ENCODE data around the gene YIF1A.
"Not testable (repeated sequence)": the region's sequence is repeated elsewhere in the genome, so short reads cannot be mapped to it uniquely, and the experiment has no call there.

The YIF1A gene

DNA sequence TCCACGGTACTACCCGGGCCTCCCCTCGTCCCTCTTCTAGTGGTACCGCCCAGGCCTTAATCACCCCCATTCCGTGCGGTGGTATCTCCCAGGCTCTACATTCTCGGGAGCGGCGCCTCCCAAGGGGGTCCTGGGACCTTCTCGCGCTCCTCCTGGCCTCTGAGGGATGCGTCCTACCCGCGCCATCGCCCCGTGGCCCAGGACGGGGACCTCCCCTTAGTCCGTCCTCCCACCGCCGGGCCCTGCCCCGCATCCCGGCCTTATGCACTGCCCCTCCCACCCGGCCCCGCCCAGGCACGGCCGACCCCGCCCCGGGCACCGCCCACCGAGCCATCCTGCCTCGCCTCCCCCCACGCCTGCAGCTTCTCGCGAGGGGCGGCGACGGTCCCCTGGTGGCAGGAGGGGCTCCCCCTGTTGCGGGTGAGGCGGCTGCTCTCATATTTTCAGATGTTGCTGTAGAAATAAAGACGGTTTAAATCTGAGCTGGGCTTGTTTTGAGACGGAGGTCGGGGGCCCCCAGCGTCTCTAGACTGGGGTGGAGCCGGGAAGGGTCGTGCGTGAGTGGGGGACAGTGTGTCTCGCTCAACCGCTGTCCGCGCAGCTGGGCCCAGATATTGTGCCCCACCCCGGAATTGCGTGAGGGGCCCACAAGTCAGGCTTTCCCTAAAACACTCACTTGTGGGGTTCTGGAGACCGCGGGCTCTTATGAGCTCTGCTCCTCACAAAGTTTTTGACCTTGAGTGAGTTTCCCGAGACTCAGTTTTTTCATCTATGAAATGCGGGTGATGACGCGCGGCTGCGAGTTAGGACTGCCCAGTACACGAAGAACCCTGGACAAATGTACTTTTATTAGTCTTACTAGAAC is 21.3 kb downstream of the YIF1A start:
- peak; percentile 45 for DNase-seq

GRCh38 chr11:66267039-66267378 is 21.9 kb downstream of the YIF1A start:
- no peak for DNase-seq

DNA sequence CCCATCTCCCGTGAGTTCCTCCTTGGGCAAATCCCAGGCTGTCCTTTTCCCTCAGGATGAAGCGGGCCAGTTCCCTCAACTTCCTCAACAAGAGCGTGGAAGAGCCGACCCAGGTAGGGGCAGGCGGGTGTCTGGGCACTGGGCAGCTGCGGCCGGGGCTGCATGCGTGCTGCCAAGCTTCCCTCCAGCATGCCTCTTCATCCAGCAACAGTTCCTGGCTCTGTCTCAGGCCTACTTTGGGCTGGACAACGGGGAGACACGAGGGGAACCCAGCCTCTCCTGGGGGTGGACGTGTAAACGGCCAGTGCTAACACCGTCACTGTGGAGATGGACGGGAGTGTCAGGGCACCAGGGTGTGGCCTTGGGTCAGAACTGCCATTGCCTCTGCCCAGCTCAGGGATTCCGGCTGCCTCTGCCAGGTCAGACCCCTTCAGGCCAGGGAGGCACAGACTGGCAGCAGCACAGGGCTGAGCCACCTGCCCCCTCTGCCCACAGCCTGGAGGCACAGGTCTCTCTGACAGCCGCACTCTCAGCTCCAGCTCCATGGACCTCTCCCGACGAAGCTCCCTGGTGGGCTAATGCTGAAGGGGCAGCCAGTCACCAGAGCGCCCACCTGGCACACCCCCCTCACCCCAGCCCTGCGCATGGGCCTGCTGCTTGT is 22.4 kb downstream of the YIF1A start:
- no peak for DNase-seq

DNA sequence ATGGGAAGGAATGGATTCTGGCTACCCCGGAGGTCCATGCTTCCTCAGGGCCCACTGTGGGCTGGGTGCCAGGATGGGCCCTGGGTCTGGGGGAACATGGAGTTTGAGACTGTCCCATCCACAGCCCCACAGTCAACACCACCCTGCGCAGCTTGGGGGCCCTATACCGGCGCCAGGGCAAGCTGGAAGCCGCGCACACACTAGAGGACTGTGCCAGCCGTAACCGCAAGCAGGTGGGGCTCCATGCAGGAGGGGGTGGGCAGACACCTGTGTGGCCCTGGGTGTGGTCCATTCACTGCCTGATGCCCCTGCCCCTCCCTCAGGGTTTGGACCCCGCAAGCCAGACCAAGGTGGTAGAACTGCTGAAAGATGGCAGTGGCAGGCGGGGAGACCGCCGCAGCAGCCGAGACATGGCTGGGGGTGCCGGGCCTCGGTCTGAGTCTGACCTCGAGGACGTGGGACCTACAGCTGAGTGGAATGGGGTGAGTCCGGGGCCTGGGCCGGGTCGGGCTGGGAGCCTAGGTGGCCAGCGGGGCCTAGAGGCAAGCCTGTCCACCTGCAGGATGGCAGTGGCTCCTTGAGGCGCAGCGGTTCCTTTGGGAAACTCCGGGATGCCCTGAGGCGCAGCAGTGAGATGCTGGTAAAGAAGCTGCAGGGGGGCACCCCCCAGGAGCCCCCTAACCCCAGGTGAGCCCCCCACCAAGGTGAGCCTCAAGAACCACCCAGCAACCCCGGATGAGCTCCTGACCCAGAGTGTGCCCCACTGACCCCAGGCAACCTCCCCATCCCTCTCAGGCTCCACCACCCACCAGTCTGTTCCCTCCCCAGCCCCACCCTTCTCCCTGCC is 23.2 kb downstream of the YIF1A start:
- no peak for DNase-seq

- DNase-seq = no peak
These were observed 24.0 kb downstream of the YIF1A start for GRCh38 chr11:66264914-66265313.

DNA sequence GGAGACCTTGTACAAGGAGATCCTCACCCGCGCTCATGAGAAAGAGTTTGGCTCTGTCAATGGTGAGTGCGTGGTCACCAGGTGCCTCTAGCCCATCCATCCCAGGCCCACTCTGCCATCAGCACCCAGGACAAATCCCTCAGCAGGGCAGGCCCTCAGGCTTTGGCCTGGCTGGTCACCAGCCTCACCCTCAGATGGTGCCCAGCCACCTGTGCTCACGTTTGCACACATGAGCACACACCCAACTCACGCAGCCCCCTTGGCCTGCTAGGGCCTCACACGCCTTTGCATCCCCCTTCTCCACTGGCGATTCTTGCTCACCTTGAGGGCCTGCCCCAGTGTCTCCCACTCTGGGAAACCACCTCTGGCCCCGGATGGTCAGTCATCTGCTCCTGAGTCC is 24.6 kb downstream of the YIF1A start:
- no peak for DNase-seq

- no peak for DNase-seq
These were observed 25.2 kb downstream of the YIF1A start for GRCh38 chr11:66263785-66264184.

- no peak for DNase-seq
These were observed 25.7 kb downstream of the YIF1A start for GRCh38 chr11:66263231-66263630.

DNA sequence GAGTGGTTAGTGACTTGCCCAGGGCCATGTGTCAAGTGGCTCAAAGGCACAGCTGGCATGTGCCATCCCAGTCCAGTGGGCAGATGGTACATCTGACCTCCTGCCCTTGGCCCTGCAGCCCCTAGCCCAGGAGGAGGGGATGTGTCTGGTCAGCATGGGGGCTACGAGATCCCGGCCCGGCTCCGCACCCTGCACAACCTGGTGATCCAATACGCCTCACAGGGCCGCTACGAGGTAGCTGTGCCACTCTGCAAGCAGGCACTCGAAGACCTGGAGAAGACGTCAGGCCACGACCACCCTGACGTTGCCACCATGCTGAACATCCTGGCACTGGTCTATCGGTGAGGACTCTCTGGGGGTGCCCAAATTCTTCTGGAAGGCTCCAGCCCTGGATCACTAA is 26.2 kb downstream of the YIF1A start:
- no peak for DNase-seq

- DNase-seq = no peak
These were observed 26.8 kb downstream of the YIF1A start for GRCh38 chr11:66262191-66262590.

DNA sequence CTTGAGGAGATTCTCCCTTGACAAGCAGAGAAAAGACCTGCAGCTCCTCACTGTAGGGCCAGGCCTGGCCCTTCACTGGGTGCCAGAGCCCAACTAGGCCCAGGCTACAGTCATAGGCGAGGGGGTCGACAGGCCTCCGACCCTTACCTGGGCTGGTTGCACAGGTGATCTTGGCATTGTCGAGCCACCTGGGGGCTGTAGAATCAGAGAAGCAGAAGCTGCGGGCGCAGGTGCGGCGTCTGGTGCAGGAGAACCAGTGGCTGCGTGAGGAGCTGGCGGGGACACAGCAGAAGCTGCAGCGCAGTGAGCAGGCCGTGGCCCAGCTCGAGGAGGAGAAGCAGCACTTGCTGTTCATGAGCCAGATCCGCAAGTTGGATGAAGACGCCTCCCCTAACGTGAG is 27.4 kb downstream of the YIF1A start:
- DNase-seq = no peak

GRCh38 chr11:66259956-66260355 is 29.0 kb downstream of the YIF1A start:
- DNase-seq = no peak

DNA sequence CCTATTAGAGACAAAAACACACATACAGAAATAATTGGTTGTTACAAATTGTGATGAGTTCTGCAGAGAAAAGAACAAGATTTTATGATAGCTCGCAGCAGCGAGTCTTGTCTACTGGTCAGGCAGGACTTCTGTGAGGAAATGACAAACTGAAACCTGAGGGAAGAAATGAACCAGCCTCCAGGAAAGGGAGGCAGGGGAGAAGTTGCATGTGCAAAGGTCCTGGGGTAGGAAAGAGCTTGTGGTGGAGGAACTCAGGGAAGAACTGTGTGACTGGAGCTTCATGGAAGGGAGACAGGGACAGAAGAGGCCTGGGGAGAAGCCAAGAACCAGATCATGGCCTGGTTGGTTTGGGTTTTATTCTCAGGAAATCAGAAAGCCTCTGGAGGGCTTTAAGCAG is 29.7 kb downstream of the YIF1A start:
- no peak for DNase-seq

- DNase-seq = no peak
These were observed 30.5 kb downstream of the YIF1A start for GRCh38 chr11:66258473-66258893.

- not testable (repeated sequence) for DNase-seq
These were observed 35.9 kb downstream of the YIF1A start for GRCh38 chr11:66253081-66253480.

DNA sequence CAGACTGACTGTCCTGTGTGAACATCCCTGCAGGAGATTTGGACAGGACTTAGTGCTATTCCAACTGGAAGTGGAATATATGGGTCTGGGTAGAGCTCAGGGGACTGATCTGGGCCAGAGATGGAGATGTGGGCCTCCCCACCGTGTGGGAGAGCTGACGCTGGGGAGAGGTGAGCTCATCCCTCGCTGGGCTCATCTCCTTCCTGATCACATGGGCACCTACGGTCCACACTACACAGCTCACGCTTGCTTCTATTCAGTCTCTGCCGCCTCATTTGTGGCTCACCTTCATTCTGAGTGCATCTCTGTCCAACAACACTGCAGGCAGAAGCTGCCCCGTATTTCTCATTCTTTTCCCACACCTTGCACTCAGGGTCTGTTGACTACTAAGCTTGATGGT is 37.1 kb downstream of the YIF1A start:
- no peak for DNase-seq

DNA sequence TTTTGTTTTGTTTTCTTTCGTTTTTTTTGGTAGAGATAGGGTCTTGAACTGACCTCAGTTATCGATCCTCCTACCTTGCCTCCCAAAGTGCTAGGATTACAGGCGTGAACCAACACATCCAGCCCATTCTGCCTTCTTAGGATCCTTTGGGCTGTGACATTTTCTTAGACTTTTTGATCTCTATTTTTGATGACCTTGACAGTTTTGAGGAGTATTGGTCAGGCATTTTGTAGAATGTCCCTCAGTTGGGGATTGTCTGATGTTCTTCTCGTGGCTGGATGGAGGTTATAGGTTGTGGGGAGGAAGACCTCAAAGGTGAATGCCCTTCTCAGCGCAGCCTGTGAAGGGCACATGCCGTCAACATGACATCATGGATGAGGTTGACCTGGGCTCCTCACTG is 40.0 kb downstream of the YIF1A start:
- no peak for DNase-seq

GRCh38 chr11:66247801-66248200 is 41.1 kb downstream of the YIF1A start:
- no peak for DNase-seq

GRCh38 chr11:66247295-66247694 is 41.6 kb downstream of the YIF1A start:
- no peak for DNase-seq

DNA sequence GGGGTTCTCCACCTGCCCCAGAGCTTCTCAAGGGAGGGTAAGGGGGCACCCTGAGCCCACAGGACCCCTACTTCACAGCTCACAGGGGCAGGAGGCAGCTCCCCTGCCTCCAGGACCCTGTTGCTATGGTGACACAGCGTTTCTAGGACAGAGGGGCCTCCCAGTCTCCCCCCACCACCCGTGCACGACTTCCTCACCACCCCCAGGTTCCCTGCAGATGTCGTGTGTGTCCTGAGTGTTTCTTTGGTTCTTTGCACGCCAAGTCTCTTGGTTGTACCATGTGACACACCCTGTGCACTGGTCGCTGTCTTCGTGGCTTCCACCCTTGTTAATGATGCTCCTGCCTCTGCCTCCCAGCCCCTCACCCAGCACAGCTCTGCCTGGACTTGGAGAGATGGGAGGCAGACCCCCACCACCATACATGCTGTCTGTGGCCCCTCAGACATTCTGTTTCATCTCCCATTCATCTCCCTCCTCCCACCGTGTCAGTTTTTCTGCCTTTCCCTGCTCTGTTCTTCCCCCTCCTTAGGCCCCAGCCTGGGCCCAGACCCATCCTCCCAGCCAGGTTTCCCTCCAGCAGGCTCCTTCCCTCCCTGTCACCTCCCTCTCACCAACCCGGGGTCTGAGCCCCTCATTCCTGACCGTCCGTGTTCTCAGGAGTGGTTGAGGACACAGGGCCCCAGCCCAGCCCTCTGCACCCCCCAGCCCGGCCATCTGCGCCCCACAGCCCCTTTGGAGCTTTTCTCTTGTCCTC is 45.0 kb downstream of the YIF1A start:
- DNase-seq = no peak

DNA sequence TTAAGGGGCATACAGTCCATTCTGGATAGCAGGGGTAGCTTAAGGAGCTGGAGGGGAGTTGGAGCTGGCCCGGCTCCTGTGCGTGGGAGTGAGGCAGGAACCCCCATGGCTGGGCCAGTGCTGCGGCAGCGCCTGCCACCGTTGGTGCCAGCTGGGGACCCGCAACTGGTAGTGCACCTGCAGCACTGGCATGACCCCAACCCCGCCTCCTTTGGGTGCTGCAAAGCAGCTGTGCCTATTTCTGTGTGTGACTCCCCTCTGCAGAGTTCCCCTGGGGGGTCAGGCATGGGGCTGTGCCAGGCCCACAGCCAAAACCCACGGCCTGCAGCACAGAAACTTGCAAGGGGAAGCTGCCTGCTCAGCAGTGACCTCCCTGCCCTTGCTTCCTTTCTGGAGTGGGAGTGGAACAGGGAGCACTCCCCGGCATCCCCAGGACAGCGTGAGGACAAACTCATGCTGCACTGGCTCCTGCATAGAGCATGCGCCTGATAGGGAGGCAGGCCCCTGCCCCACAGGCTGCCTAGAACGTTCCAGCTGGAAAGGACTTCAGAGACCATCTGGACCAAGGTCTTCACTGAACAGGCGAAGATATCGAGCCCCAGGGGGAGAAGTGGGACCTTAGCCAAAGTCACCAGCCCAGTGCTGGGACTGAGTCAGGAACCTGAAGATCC is 46.7 kb downstream of the YIF1A start:
- no peak for DNase-seq

DNA sequence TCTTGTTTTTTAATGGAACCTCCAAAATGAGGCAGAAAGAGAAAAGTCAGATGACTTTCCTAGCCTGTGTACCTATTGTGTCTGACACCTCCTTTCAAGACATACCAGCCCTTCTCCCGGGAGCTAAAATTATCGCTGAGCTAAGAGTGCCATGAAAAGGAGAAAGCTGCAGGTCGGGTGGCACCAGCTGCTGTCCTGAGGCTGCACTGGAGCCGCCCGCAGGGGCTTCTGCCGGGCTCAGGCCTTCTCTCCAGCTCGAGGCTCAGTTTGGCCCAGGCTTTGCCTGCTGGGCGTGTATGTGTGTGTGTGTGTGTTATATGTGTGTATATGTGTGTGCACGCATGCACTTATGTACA is 48.2 kb downstream of the YIF1A start:
- no peak for DNase-seq

All from cortex of kidney (tissue), 1 donor.